GM12874 (cell line): Measurements from ENCODE around the gene ZNF275.

ENCODE experiments used
- TF ChIP-seq, protein P1 (sequence below): IDR thresholded peaks from 2 replicates; pipeline ENCODE4 v1.5.1; 2011; ENCODE audit warnings: low read depth, mild to moderate bottlenecking, control low read depth, low read length, moderate library complexity; ENCODE audit not compliant: insufficient read depth

Gene ZNF275

GRCh38 chrX:153333266-153333665, 687 bp upstream of the ZNF275 start:
- TF ChIP-seq, protein P1, sequence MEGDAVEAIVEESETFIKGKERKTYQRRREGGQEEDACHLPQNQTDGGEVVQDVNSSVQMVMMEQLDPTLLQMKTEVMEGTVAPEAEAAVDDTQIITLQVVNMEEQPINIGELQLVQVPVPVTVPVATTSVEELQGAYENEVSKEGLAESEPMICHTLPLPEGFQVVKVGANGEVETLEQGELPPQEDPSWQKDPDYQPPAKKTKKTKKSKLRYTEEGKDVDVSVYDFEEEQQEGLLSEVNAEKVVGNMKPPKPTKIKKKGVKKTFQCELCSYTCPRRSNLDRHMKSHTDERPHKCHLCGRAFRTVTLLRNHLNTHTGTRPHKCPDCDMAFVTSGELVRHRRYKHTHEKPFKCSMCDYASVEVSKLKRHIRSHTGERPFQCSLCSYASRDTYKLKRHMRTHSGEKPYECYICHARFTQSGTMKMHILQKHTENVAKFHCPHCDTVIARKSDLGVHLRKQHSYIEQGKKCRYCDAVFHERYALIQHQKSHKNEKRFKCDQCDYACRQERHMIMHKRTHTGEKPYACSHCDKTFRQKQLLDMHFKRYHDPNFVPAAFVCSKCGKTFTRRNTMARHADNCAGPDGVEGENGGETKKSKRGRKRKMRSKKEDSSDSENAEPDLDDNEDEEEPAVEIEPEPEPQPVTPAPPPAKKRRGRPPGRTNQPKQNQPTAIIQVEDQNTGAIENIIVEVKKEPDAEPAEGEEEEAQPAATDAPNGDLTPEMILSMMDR: no peak

DNA sequence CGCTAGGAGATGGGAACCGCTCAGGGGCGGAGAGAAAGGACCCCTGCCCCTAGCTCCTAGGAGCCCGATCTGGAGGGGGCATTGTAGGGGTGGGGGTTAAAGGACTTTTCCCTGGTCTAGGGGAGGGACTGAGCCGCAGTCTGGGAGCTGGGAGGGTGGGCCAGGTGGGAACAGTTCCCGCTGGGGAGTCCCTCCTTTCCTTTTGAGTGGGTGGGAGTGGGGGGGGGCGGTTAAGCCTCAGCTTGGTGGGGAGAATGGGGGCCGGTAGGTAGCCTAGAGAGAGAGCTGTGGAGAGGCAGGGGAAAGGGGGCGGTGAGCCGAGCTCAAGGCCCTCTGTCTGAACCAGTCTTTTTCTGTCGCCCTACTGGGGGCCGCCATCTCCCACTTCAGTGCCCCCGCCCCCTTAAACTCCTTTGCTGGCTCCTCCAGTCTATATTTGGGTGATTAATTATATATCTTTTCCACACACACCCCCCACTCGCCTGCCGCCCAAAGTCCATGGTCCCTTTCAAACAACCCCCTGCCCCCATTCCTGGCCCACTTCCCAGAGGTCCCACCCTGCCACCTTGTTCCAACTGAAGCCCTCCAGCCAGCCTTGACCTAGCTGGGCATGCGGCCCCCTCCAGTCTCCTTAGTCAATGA, 822 bp downstream of the ZNF275 start:
- TF ChIP-seq, protein P1: no peak

DNA sequence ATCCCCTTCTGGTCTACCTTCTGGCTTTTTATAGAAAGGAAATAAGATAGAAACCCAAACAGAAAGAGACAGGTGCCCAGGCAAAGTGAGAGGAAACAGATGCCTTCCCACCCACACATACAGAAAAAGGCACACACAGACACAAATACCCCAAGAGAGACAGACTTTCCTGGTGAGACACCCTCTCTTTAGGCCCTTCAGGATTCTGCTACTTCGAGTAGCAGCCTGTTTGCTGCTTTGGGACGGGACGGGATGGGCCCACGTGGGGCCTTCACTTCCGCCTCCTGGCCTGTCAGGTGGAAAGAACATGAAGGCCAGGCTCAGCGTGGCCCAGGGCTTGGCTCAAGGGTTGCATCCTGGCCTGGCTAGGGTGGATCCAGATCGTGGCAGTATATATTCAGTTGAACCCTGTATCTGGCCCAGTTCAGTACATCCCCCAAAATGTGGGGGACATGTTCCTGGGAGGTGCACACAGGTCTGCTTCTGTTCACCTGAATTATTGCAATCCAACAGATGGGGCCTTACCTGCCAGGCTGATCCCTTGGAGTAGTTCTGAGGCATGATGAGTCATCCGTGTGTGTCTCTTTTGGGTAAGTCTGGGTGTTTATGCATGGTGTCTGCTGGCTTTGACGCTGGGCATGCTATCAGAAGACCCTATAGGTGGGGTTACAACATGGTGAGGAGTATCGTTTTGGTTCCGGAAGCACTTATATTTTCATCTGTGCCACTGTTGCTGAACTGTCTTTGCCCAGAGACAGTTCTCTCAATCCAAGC, 2.4 kb downstream of the ZNF275 start:
- TF ChIP-seq, protein P1: no peak

GRCh38 chrX:153336988-153337387, 3.0 kb downstream of the ZNF275 start:
- TF ChIP-seq, protein P1: no peak

DNA sequence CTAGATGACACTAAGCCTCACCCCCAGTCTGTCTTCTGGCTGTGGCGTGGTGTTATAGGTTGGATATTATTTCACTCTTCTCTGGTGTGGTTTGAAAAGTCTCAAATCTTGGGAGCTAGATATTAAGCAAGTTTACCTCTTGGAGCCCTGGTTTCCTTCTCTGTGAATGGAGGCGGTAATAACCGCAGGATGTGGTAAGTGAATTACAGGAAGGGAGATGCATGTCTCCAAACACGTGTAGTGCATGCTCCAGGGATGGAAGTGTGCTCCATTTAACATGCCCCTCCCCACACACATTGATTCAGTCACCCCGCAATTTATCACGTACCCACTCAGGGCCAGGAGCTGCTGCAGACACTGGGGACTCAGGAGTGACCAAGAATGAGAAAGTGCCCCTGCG, 4.9 kb downstream of the ZNF275 start:
- TF ChIP-seq, protein P1: no peak

GRCh38 chrX:153339662-153340061, 5.7 kb downstream of the ZNF275 start:
- TF ChIP-seq, protein P1: no peak

DNA sequence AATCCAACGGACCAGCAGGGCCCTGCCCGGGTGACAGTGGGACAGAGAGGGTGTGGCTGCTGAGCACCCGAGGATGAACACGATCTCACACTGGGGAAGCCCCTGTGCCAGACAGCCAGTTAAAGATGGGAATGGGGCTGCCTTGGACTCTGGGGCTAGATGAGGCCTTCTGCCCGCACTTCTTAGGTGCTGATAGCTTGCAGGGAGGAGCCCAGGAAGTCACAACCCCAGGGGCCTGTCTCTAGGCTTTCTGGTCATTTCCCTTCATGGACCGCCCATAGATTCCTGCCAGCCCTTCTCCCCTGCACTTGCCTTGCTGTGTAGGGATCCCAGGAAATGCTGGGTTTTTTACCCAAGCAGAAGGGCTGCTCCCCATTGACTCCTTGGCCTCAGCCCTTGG, 6.2 kb downstream of the ZNF275 start:
- TF ChIP-seq, protein P1: no peak
